Measurements from ENCODE around the gene ADAM10. TPM values are rescaled to one million over a fixed set of nuclear protein-coding genes. Genes with fewer than 3 reads are reported as not detected.
A peak's percentile ranks its signal among the peaks of the same experiment; 100 is the strongest.
"Not testable (repeated sequence)": the region's sequence is repeated elsewhere in the genome, so short reads cannot be mapped to it uniquely, and the experiment has no call there.

ADAM10 gene
- polyA plus RNA-seq, 4 donors, result 5.1 to 147 (median 18.5) TPM

- no peak for FAIRE-seq
Observed at GRCh38 chr15:58622877-58623276, 126.6 kb downstream of the ADAM10 start.

GRCh38 chr15:58620268-58620667 lies 129.2 kb downstream of the ADAM10 start:
- not testable (repeated sequence) for H3K27ac ChIP-seq (ENCODE audit: low read depth in 1 of 3, low read length in 2 of 3); DNase-seq; FAIRE-seq; H3K4me1 ChIP-seq (ENCODE audit: control insufficient read depth in 3 of 3, insufficient read depth in 2 of 3, low read depth in 1 of 3, low read length in 2 of 3); H3K9me3 ChIP-seq (ENCODE audit: control insufficient read depth in 2 of 2, insufficient read depth in 1 of 2, low read depth in 1 of 2, low read length in 1 of 2); H3K27me3 ChIP-seq (ENCODE audit: control insufficient read depth in 3 of 3, insufficient read depth in 3 of 3, low read length in 3 of 3); H3K4me3 ChIP-seq (ENCODE audit: low read depth in 1 of 3, low read length in 3 of 3)
- peaks cover 0 to 18% (median 0%) of the 10 kb centered on the region in 3 donors for H3K36me3 ChIP-seq (ENCODE audit: control insufficient read depth in 3 of 3, insufficient read depth in 2 of 3, low read depth in 1 of 3, low read length in 3 of 3)

More at GRCh38 chr15:58622877-58623276, 126.6 kb downstream of the ADAM10 start:
- H3K9me3 ChIP-seq (ENCODE audit: control insufficient read depth in 2 of 2, insufficient read depth in 1 of 2, low read depth in 1 of 2, low read length in 1 of 2), result no peaks in the 10 kb centered on the region
- H3K4me3 ChIP-seq (ENCODE audit: low read depth in 1 of 3, low read length in 3 of 3), result no peak overlapping the region
- WGBS, 3 donors, result 81 to 86% (median 84%) methylated on average over 3 of the region's 3 CpGs
- peaks cover 0 to 14% (median 0%) of the 10 kb centered on the region in 3 donors for H3K36me3 ChIP-seq (ENCODE audit: control insufficient read depth in 3 of 3, insufficient read depth in 2 of 3, low read depth in 1 of 3, low read length in 3 of 3)
- no peaks in the 10 kb centered on the region for H3K27me3 ChIP-seq (ENCODE audit: control insufficient read depth in 3 of 3, insufficient read depth in 3 of 3, low read length in 3 of 3)
- no peak for DNase-seq
- no peaks in the 10 kb centered on the region for H3K4me1 ChIP-seq (ENCODE audit: control insufficient read depth in 3 of 3, insufficient read depth in 2 of 3, low read depth in 1 of 3, low read length in 2 of 3)
- no peak overlapping the region for H3K27ac ChIP-seq (ENCODE audit: low read depth in 1 of 3, low read length in 2 of 3)

GRCh38 chr15:58616171-58616570 lies 133.3 kb downstream of the ADAM10 start:
- Histone ChIP-seq H3K4me3 (ENCODE audit: low read depth in 1 of 3, low read length in 3 of 3) (no peak overlapping the region), H3K9me3 (ENCODE audit: control insufficient read depth in 2 of 2, insufficient read depth in 1 of 2, low read depth in 1 of 2, low read length in 1 of 2) (peaks cover 0 to 16% of the 10 kb centered on the region in 2 donors), H3K4me1 (ENCODE audit: control insufficient read depth in 3 of 3, insufficient read depth in 2 of 3, low read depth in 1 of 3, low read length in 2 of 3) (peaks cover 0 to 10% (median 7%) of the 10 kb centered on the region in 3 donors), H3K36me3 (ENCODE audit: control insufficient read depth in 3 of 3, insufficient read depth in 2 of 3, low read depth in 1 of 3, low read length in 3 of 3) (peaks cover 0 to 27% (median 3%) of the 10 kb centered on the region in 3 donors), H3K27me3 (ENCODE audit: control insufficient read depth in 3 of 3, insufficient read depth in 3 of 3, low read length in 3 of 3) (no peaks in the 10 kb centered on the region), H3K27ac (ENCODE audit: low read depth in 1 of 3, low read length in 2 of 3) (no peak overlapping the region)
- 96 to 100% (median 100%) methylated on average over 1 of the region's 1 CpG for WGBS, 3 donors
- DNase-seq (no peak), FAIRE-seq (no peak)

- Histone ChIP-seq H3K4me1 (ENCODE audit: control insufficient read depth in 3 of 3, insufficient read depth in 2 of 3, low read depth in 1 of 3, low read length in 2 of 3) (peaks cover 0 to 10% (median 7%) of the 10 kb centered on the region in 3 donors), H3K9me3 (ENCODE audit: control insufficient read depth in 2 of 2, insufficient read depth in 1 of 2, low read depth in 1 of 2, low read length in 1 of 2) (peaks cover 0 to 16% of the 10 kb centered on the region in 2 donors), H3K36me3 (ENCODE audit: control insufficient read depth in 3 of 3, insufficient read depth in 2 of 3, low read depth in 1 of 3, low read length in 3 of 3) (peaks cover 0 to 22% (median 4%) of the 10 kb centered on the region in 3 donors), H3K27me3 (ENCODE audit: control insufficient read depth in 3 of 3, insufficient read depth in 3 of 3, low read length in 3 of 3) (no peaks in the 10 kb centered on the region), H3K27ac (ENCODE audit: low read depth in 1 of 3, low read length in 2 of 3) (peak overlapping the region; percentile 24 to 73 (median 70)), H3K4me3 (ENCODE audit: low read depth in 1 of 3, low read length in 3 of 3) (no peak overlapping the region)
- DNase-seq, result peak; percentile 72 to 89
- no peak for FAIRE-seq
- 45 to 76% (median 63%) methylated on average over 6 of the region's 6 CpGs for WGBS, 3 donors
Observed at GRCh38 chr15:58611731-58612676, 137.5 kb downstream of the ADAM10 start.

GRCh38 chr15:58608711-58609110 lies 140.8 kb downstream of the ADAM10 start:
- Histone ChIP-seq H3K4me3 (ENCODE audit: low read depth in 1 of 3, low read length in 3 of 3) (no peak overlapping the region), H3K4me1 (ENCODE audit: control insufficient read depth in 3 of 3, insufficient read depth in 2 of 3, low read depth in 1 of 3, low read length in 2 of 3) (peaks cover 0 to 23% (median 7%) of the 10 kb centered on the region in 3 donors), H3K9me3 (ENCODE audit: control insufficient read depth in 2 of 2, insufficient read depth in 1 of 2, low read depth in 1 of 2, low read length in 1 of 2) (peaks cover 0 to 3% of the 10 kb centered on the region in 2 donors), H3K27ac (ENCODE audit: low read depth in 1 of 3, low read length in 2 of 3) (no peak overlapping the region), H3K36me3 (ENCODE audit: control insufficient read depth in 3 of 3, insufficient read depth in 2 of 3, low read depth in 1 of 3, low read length in 3 of 3) (peaks cover 0 to 9% (median 2%) of the 10 kb centered on the region in 3 donors), H3K27me3 (ENCODE audit: control insufficient read depth in 3 of 3, insufficient read depth in 3 of 3, low read length in 3 of 3) (no peaks in the 10 kb centered on the region)
- DNase-seq, result no peak
- 76 to 95% (median 82%) methylated on average over 1 of the region's 1 CpG for WGBS, 3 donors
- FAIRE-seq, result no peak

GRCh38 chr15:58608129-58608590 lies 141.3 kb downstream of the ADAM10 start:
- no peak overlapping the region for H3K4me3 ChIP-seq (ENCODE audit: low read depth in 1 of 3, low read length in 3 of 3)
- no peaks in the 10 kb centered on the region for H3K27me3 ChIP-seq (ENCODE audit: control insufficient read depth in 3 of 3, insufficient read depth in 3 of 3, low read length in 3 of 3)
- H3K4me1 ChIP-seq (ENCODE audit: control insufficient read depth in 3 of 3, insufficient read depth in 2 of 3, low read depth in 1 of 3, low read length in 2 of 3), result peaks cover 0 to 23% (median 7%) of the 10 kb centered on the region in 3 donors
- no peak overlapping the region for H3K27ac ChIP-seq (ENCODE audit: low read depth in 1 of 3, low read length in 2 of 3)
- no peak for FAIRE-seq
- DNase-seq, result no peak
- H3K36me3 ChIP-seq (ENCODE audit: control insufficient read depth in 3 of 3, insufficient read depth in 2 of 3, low read depth in 1 of 3, low read length in 3 of 3), result peaks cover under 1 to 8% (median 2%) of the 10 kb centered on the region in 3 donors
- 83 to 91% (median 87%) methylated on average over 5 of the region's 5 CpGs for WGBS, 3 donors
- peaks cover 0 to 2% of the 10 kb centered on the region in 2 donors for H3K9me3 ChIP-seq (ENCODE audit: control insufficient read depth in 2 of 2, insufficient read depth in 1 of 2, low read depth in 1 of 2, low read length in 1 of 2)

- no peak for FAIRE-seq
Observed at GRCh38 chr15:58606577-58607080, 142.9 kb downstream of the ADAM10 start.

GRCh38 chr15:58605931-58606530 lies 143.5 kb downstream of the ADAM10 start:
- no peaks in the 10 kb centered on the region for H3K27me3 ChIP-seq (ENCODE audit: control insufficient read depth in 3 of 3, insufficient read depth in 3 of 3, low read length in 3 of 3)
- 94 to 100% (median 96%) methylated on average over 3 of the region's 3 CpGs for WGBS, 3 donors
- DNase-seq (peak in 1 of 2 donors; percentile 65), FAIRE-seq (no peak)
- peak overlapping the region in 1 of 3 donors; percentile 24 for H3K27ac ChIP-seq (ENCODE audit: low read depth in 1 of 3, low read length in 2 of 3)
- no peak overlapping the region for H3K4me3 ChIP-seq (ENCODE audit: low read depth in 1 of 3, low read length in 3 of 3)
- no peaks in the 10 kb centered on the region for H3K9me3 ChIP-seq (ENCODE audit: control insufficient read depth in 2 of 2, insufficient read depth in 1 of 2, low read depth in 1 of 2, low read length in 1 of 2)
- H3K4me1 ChIP-seq (ENCODE audit: control insufficient read depth in 3 of 3, insufficient read depth in 2 of 3, low read depth in 1 of 3, low read length in 2 of 3), result peaks cover 0 to 13% (median 0%) of the 10 kb centered on the region in 3 donors
- H3K36me3 ChIP-seq (ENCODE audit: control insufficient read depth in 3 of 3, insufficient read depth in 2 of 3, low read depth in 1 of 3, low read length in 3 of 3), result peaks cover 2 to 9% (median 4%) of the 10 kb centered on the region in 3 donors

More at GRCh38 chr15:58606577-58607080, 142.9 kb downstream of the ADAM10 start:
- Histone ChIP-seq H3K36me3 (ENCODE audit: control insufficient read depth in 3 of 3, insufficient read depth in 2 of 3, low read depth in 1 of 3, low read length in 3 of 3) (peaks cover 2 to 6% (median 4%) of the 10 kb centered on the region in 3 donors), H3K4me1 (ENCODE audit: control insufficient read depth in 3 of 3, insufficient read depth in 2 of 3, low read depth in 1 of 3, low read length in 2 of 3) (peaks cover 0 to 13% (median 0%) of the 10 kb centered on the region in 3 donors), H3K9me3 (ENCODE audit: control insufficient read depth in 2 of 2, insufficient read depth in 1 of 2, low read depth in 1 of 2, low read length in 1 of 2) (no peaks in the 10 kb centered on the region), H3K4me3 (ENCODE audit: low read depth in 1 of 3, low read length in 3 of 3) (no peak overlapping the region), H3K27ac (ENCODE audit: low read depth in 1 of 3, low read length in 2 of 3) (no peak overlapping the region), H3K27me3 (ENCODE audit: control insufficient read depth in 3 of 3, insufficient read depth in 3 of 3, low read length in 3 of 3) (no peaks in the 10 kb centered on the region)
- WGBS, 3 donors, result 91 to 93% (median 93%) methylated on average over 4 of the region's 4 CpGs
- DNase-seq, result no peak
